NCI-H526 (cell line): ENCODE data around the gene MEIS1.
A peak's percentile ranks its signal among the peaks of the same experiment; 100 is the strongest.

Experiments
- DNase-seq, 2 experiments: peaks; one replicate each; lab custom pipeline; 2025; lab: John Stamatoyannopoulos, UW

The MEIS1 gene

GRCh38 chr2:66566726-66567399 lies 131.9 kb downstream of the MEIS1 start:
- DNase-seq, result no peak

DNA sequence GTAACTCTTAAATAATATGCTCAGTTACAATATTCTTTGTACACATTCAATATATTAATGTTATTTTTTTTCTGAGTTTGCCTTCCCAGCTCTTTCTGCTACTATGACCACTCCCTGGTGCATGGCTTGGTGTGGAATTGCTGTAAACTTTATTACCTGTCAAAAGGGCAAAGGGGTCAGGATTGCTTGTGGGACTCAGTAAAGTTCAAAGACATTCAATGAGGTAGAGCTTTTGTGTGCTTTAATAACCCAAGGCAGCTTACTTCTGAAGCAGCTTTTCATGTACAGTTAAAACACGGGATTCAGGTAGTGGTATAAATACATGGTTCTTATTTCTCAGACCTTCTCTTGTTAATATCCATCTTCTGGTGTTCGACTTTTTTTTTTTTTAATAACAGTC lies 132.8 kb downstream of the MEIS1 start:
- no peak for DNase-seq

- no peak for DNase-seq
Observed at GRCh38 chr2:66568650-66569300, 133.8 kb downstream of the MEIS1 start.

DNA sequence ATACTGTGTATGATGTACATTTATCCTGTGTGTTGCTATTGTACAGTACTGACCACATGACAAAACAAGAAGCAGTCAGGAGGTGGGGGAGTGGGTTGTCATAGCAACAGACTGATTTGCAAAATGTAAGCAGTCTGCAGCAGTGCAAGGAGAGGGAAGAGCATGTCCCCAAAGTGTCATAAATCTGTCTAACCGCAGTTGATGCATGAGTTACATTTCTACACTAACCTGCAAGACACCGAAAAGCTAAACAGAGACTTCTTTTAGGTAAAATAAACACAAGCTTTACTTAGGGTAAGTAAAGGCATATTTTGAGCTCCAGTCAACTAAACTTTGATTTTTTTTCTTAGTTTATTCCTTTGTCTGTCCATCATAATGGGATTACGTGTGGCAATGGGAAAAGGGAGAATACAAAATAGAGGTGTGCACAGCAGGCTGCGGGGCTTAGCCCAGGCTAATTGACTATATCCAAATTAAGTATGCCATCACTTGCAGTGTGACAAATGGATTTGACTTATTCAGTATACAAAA lies 134.5 kb downstream of the MEIS1 start:
- peak; percentile 94 for DNase-seq

DNA sequence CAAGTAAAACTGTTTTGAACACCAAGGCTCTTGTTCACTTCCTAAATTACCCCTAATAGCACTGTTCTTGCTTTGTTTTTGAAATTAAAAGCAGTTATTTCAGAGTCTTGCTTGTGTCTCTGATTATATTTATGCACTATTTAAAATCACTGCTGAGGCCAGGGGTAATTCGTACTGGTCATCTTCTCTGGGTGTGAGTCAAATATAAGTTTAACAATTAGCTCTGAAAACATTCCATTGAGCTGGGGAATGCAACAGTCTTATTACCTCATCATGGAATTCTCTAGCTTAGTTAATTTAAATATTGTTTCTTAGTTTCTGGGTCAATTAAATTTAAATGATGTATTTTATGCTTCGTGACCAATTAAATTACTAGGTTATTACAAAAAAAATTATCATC lies 135.0 kb downstream of the MEIS1 start:
- DNase-seq, result no peak

DNA sequence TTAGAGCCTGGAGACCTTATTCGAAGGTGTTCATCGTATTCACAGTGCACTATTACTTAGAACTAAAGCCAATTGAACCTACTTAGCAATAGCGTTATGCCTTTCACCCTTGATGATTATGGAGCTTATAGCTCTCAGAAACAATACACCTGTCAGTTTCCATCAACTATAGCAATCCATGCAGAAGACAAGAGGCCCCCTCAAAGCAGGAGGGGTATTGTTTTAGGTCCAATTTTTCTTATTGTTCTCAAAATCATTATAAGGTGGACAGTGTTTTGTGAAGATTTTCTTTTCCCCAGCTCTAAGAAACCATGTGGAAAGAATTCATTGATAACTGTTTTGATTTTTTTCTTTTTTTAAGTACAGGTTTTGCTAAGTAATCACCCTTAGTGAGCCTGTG lies 135.5 kb downstream of the MEIS1 start:
- no peak for DNase-seq

- peak; percentile 77 to 79 for DNase-seq
Observed at GRCh38 chr2:66571918-66572317, 137.0 kb downstream of the MEIS1 start.

DNA sequence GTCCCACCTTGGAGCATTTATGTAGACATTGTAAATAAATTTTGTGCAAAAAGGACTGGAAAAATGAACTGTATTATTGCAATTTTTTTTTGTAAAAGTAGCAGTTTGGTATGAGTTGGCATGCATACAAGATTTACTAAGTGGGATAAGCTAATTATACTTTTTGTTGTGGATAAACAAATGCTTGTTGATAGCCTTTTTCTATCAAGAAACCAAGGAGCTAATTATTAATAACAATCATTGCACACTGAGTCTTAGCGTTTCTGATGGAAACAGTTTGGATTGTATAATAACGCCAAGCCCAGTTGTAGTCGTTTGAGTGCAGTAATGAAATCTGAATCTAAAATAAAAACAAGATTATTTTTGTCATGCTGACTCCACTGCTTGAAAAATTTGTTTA lies 137.5 kb downstream of the MEIS1 start:
- DNase-seq, result no peak

- peak in 1 of 2 experiments; percentile 14 for DNase-seq
Observed at GRCh38 chr2:66573416-66573815, 138.5 kb downstream of the MEIS1 start.

GRCh38 chr2:66573821-66574233 lies 138.9 kb downstream of the MEIS1 start:
- no peak for DNase-seq

DNA sequence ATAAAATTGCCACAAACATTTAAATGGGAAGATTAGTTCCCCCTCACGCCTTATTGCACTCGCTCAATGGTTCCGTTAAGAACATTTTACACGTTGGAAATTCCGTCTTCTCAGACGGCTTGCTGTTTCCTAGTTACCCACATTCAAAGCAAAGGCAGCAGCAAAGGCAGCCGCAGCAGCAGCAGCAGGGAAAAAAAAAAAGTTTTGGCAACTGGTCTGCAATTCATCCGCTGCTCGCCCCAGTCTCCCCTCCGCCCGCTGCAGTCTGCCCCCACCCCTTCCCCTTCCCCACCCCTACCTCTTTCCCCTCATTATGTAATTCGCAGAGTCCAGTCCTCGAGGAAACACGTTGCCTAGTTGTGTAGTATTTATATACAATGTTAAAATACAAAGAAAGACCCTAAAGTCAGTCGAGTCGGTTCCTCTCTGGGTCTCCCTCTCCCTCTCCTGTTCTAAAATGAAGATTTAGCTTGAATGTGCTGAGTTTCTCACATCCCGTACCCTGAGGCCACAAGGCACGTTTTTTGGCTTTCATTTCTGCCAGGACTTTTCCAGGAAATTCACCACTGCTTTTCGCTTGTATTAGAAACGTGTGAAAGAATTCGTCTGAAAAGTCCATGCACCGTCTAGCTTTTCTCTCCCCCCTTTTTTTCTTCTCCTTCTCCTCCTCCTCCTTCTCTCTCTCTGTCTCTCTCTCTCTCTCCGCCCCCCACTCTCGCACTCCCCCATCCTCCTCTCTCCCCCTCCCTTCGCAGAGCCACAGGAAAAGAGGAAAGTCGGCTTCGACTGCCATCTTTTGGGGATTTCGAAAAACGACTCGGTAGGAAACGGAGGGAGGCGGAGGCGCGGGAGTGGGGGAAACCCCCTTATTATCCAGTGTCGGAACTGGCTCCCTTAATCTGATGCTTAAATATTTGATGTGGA lies 140.0 kb downstream of the MEIS1 start:
- peak; percentile 68 to 77 for DNase-seq

GRCh38 chr2:66575625-66576310 lies 140.8 kb downstream of the MEIS1 start:
- peak in 1 of 2 experiments; percentile 48 for DNase-seq

GRCh38 chr2:66576311-66576560 lies 141.3 kb downstream of the MEIS1 start:
- DNase-seq, result peak in 1 of 2 experiments; percentile 57

GRCh38 chr2:66576561-66577320 lies 141.8 kb downstream of the MEIS1 start:
- DNase-seq, result peak in 1 of 2 experiments; percentile 57

GRCh38 chr2:66577321-66578053 lies 142.6 kb downstream of the MEIS1 start:
- DNase-seq, result peak in 1 of 2 experiments; percentile 51

DNA sequence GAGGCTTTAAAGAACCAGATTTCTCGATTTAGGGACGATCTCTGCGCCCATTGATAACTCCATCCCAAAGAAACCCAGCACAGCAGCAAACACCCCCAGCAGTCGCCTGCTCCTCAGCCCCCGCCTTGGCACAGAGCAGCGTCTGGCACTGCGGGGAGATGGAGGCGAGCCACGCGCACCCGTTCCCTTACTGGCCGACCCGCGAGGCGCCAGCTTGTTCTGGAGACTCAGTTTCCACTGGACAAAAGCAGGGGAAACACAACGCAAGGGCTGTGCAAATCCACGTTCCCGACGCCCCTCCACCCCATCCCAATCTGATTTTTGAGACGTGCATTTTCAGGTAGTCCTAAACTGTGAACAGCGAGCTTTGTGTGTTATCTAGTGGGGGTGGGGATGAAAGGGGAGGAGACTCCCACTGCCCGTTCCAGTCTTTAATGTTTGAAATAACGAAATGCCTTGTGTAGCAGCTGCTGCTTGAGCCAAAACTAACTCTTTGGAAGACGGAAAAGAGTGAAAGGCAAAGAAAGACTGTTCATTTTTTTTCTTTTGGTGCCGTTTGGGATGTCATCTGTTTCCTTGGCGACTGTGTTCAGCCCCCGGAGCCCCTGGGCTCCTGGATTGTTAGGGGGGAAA lies 143.2 kb downstream of the MEIS1 start:
- peak in 1 of 2 experiments; percentile 9 for DNase-seq

DNA sequence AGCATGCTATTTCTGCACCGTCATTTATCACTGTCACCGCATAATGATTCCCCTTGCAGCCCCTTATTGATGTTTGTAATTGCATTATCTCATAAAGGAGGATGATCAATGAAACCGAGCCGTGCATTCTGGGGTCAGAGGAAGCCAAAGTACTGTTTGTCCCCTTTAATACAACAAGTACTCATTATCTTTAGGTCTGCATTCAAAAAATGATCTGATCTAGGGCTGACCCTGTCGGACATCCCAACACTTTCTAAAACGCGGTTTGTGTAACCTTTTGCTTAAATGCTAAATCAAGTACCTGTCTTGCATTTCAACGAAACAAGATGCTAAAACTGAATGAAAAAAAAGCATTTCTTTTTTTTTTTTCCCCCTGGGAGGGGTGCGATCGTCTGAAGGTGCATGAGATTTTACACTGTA lies 143.8 kb downstream of the MEIS1 start:
- no peak for DNase-seq

DNA sequence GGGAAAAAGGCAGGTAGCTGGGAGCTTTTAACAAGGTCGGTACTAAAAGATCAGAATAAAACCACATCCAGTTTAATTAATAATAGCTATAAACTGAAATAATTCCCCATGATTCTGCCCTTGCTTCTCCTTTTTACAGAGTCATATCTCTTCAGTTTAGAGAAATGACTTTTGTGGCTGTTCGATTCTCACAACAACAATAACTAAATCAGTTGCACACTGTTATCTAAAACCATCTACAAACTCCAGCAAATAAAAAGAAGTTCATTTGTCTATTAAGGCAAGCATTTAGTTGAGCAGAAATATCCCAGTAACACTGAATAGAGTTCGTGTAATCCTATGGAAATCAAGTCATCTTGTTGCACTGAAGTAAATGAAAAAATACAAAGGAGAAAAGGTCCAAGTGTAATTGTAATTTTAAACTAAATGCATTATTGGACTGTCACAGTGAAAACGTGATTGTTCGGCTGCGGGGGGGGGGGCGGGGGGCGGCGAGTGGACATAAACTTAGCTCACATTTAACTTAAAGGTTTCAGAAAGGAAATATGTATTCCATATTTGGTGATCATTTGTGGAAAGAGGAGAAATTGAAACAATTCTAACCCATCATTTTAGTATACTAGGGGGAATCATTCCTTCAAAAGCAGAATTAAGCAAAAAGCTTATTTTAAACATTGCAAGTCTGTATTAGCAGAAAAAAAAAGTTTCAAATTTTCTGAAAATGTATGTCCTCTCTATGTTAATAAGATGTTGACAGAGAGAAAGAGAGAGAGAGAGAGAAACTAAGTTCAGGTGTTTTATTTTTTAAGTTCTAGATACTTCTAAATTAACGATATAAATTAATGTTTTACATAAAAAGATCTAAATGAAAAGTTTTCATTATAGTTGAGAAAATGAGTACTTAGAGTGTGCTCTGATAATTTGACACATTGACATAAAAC lies 144.5 kb downstream of the MEIS1 start:
- no peak for DNase-seq
